ENCODE data around the gene MDM2. TPM values are rescaled to one million over a fixed set of nuclear protein-coding genes. Genes with fewer than 3 reads are reported as not detected.

Gene MDM2
- total and polyA plus RNA-seq, 9 of the 15 experiments (the other 6 are each of a cell fraction or from before 2014, with no cell fraction given), result 13.6 to 100 (median 49.0) TPM

DNA sequence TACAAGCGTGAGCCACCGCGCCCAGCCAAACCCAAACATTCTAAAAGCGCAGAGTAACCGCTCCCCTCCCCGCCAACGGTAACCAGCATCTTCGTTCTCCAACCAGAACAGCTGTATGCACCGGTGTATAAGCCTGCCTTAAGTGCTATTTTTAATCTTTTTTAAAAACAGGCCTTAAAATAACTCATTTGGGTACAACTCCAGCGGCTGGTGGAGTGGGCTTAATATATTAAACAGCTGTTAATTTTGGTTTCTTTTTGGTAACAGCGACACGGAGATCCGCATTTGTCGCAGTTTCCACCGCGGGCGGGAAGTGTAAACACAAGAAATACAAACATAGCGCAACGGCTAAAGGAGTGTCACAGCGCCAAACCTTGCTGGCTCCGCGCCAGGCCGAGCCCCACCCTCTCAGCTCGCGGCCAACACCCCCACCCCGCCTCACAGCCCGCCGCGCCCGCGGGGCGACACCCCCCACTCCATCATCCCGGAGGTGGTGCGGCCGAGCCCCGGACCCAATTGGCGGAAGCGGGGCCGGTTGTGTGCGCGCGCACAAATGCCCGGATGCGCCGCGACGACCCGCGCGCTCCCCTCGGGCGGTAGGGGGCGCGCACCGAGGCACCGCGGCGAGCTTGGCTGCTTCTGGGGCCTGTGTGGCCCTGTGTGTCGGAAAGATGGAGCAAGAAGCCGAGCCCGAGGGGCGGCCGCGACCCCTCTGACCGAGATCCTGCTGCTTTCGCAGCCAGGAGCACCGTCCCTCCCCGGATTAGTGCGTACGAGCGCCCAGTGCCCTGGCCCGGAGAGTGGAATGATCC, at the start of gene MDM2 (continued):
- TF ChIP-seq, protein P1, sequence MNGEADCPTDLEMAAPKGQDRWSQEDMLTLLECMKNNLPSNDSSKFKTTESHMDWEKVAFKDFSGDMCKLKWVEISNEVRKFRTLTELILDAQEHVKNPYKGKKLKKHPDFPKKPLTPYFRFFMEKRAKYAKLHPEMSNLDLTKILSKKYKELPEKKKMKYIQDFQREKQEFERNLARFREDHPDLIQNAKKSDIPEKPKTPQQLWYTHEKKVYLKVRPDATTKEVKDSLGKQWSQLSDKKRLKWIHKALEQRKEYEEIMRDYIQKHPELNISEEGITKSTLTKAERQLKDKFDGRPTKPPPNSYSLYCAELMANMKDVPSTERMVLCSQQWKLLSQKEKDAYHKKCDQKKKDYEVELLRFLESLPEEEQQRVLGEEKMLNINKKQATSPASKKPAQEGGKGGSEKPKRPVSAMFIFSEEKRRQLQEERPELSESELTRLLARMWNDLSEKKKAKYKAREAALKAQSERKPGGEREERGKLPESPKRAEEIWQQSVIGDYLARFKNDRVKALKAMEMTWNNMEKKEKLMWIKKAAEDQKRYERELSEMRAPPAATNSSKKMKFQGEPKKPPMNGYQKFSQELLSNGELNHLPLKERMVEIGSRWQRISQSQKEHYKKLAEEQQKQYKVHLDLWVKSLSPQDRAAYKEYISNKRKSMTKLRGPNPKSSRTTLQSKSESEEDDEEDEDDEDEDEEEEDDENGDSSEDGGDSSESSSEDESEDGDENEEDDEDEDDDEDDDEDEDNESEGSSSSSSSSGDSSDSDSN (IDR thresholded peaks at IDR 0.05; ENCODE audit: borderline replicate concordance in 1 of 2, low read depth in 2 of 2, low read length in 2 of 2), result peak; percentile 41 to 78; a peak in 3 of 4 replicates
- TF ChIP-seq RCOR1 (IDR thresholded peaks at IDR 0.05; ENCODE audit: borderline replicate concordance in 1 of 2, low read depth in 2 of 2, low read length in 2 of 2) (peak in 1 of 2 experiments; percentile 81; a peak in 2 of 4 replicates), MCM5 (IDR thresholded peaks at IDR 0.05; ENCODE audit: low read depth) (no peak), TCF7L2 (IDR thresholded peaks at IDR 0.05; ENCODE audit: low read depth, low read length) (no peak), RHOXF2B (CRISPR knock-in tag; conservative IDR thresholded peaks at IDR 0.05) (no peak), GTF2E2 (tag; IDR thresholded peaks at IDR 0.05) (peak; percentile 39; the same call in 1 of the 2 replicates), RFX1 (IDR thresholded peaks at IDR 0.05) (no peak), XRCC4 (IDR thresholded peaks at IDR 0.05; ENCODE audit: extremely low read depth, insufficient read depth, insufficient read length) (no peak), ZBTB8A (IDR thresholded peaks at IDR 0.05; ENCODE audit: partially characterized antibody) (no peak), ZBTB1 (CRISPR knock-in tag; IDR thresholded peaks at IDR 0.05; ENCODE audit: borderline replicate concordance, low read depth) (peak; percentile 72; the same call in 1 of the 2 replicates), KDM2B (CRISPR knock-in tag; IDR thresholded peaks at IDR 0.05) (no peak)
- TF ChIP-seq, protein P2, sequence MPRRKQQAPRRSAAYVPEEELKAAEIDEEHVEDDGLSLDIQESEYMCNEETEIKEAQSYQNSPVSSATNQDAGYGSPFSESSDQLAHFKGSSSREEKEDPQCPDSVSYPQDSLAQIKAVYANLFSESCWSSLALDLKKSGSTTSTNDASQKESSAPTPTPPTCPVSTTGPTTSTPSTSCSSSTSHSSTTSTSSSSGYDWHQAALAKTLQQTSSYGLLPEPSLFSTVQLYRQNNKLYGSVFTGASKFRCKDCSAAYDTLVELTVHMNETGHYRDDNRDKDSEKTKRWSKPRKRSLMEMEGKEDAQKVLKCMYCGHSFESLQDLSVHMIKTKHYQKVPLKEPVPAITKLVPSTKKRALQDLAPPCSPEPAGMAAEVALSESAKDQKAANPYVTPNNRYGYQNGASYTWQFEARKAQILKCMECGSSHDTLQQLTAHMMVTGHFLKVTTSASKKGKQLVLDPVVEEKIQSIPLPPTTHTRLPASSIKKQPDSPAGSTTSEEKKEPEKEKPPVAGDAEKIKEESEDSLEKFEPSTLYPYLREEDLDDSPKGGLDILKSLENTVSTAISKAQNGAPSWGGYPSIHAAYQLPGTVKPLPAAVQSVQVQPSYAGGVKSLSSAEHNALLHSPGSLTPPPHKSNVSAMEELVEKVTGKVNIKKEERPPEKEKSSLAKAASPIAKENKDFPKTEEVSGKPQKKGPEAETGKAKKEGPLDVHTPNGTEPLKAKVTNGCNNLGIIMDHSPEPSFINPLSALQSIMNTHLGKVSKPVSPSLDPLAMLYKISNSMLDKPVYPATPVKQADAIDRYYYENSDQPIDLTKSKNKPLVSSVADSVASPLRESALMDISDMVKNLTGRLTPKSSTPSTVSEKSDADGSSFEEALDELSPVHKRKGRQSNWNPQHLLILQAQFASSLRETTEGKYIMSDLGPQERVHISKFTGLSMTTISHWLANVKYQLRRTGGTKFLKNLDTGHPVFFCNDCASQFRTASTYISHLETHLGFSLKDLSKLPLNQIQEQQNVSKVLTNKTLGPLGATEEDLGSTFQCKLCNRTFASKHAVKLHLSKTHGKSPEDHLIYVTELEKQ (CRISPR knock-in tag; IDR thresholded peaks at IDR 0.05), result no peak
- TF ChIP-seq, protein P3, sequence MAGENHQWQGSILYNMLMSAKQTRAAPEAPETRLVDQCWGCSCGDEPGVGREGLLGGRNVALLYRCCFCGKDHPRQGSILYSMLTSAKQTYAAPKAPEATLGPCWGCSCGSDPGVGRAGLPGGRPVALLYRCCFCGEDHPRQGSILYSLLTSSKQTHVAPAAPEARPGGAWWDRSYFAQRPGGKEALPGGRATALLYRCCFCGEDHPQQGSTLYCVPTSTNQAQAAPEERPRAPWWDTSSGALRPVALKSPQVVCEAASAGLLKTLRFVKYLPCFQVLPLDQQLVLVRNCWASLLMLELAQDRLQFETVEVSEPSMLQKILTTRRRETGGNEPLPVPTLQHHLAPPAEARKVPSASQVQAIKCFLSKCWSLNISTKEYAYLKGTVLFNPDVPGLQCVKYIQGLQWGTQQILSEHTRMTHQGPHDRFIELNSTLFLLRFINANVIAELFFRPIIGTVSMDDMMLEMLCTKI (IDR thresholded peaks at IDR 0.05; ENCODE audit: partially characterized antibody), result no peak
- TF ChIP-seq, protein P4, sequence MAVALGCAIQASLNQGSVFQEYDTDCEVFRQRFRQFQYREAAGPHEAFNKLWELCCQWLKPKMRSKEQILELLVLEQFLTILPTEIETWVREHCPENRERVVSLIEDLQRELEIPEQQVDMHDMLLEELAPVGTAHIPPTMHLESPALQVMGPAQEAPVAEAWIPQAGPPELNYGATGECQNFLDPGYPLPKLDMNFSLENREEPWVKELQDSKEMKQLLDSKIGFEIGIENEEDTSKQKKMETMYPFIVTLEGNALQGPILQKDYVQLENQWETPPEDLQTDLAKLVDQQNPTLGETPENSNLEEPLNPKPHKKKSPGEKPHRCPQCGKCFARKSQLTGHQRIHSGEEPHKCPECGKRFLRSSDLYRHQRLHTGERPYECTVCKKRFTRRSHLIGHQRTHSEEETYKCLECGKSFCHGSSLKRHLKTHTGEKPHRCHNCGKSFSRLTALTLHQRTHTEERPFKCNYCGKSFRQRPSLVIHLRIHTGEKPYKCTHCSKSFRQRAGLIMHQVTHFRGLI (CRISPR knock-in tag; IDR thresholded peaks at IDR 0.05), result no peak
- TF ChIP-seq, protein P5, sequence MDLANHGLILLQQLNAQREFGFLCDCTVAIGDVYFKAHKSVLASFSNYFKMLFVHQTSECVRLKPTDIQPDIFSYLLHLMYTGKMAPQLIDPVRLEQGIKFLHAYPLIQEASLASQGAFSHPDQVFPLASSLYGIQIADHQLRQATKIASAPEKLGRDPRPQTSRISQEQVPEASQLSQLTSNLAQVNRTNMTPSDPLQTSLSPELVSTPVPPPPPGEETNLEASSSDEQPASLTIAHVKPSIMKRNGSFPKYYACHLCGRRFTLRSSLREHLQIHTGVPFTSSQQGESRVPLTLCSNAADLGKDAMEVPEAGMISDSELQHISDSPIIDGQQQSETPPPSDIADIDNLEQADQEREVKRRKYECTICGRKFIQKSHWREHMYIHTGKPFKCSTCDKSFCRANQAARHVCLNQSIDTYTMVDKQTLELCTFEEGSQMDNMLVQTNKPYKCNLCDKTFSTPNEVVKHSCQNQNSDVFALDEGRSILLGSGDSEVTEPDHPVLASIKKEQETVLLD (IDR thresholded peaks at IDR 0.05), result peak; percentile 39; the same call in 1 of the 2 replicates

All from K562 (cell line).